Erythroblast (primary cell): ENCODE results near the gene NGF.

Experiments
- DNase-seq, 2 experiments: peaks; one replicate each; lab custom pipeline; 2025; lab: John Stamatoyannopoulos, UW
- GATA1 ChIP-seq: IDR thresholded peaks from 2 replicates; pipeline ENCODE4 v1.6.1; 2011; ENCODE audit warnings: low read depth, mild to moderate bottlenecking, control low read depth, low read length, moderate library complexity
- POLR2A ChIP-seq: IDR thresholded peaks from 2 replicates; pipeline ENCODE4 v1.6.1; 2011; ENCODE audit warnings: mild to moderate bottlenecking, low read length

NGF gene

GRCh38 chr1:115351143-115351542 is 13.1 kb upstream of the NGF start:
- no peak for TF ChIP-seq GATA1
- no peak for TF ChIP-seq POLR2A
- no peak for DNase-seq

GRCh38 chr1:115348636-115349035 is 10.6 kb upstream of the NGF start:
- DNase-seq: no peak
- TF ChIP-seq GATA1 (no peak), POLR2A (no peak)

GRCh38 chr1:115347282-115347681 is 9.2 kb upstream of the NGF start:
- no peak for DNase-seq
- TF ChIP-seq POLR2A: no peak
- TF ChIP-seq GATA1: no peak

GRCh38 chr1:115343200-115343737 is 5.2 kb upstream of the NGF start:
- TF ChIP-seq GATA1 (no peak), POLR2A (no peak)
- DNase-seq: no peak

- TF ChIP-seq POLR2A: no peak
- TF ChIP-seq GATA1: no peak
Measured at GRCh38 chr1:115341948-115342347, 3.9 kb upstream of the NGF start.

GRCh38 chr1:115340879-115341278 is 2.8 kb upstream of the NGF start:
- DNase-seq: no peak
- TF ChIP-seq POLR2A (no peak), GATA1 (no peak)

More at GRCh38 chr1:115341948-115342347, 3.9 kb upstream of the NGF start:
- DNase-seq: no peak

GRCh38 chr1:115338457-115338820 is 390 bp upstream of the NGF start:
- TF ChIP-seq POLR2A (no peak), GATA1 (no peak)
- no peak for DNase-seq

GRCh38 chr1:115337276-115337632 is 795 bp downstream of the NGF start:
- DNase-seq: no peak
- no peak for TF ChIP-seq POLR2A
- no peak for TF ChIP-seq GATA1

- no peak for DNase-seq
- TF ChIP-seq POLR2A: no peak
- no peak for TF ChIP-seq GATA1
Measured at GRCh38 chr1:115336741-115337140, 1.3 kb downstream of the NGF start.

- TF ChIP-seq POLR2A: no peak
- TF ChIP-seq GATA1: no peak
- DNase-seq: no peak
Measured at GRCh38 chr1:115332813-115333608, 5.0 kb downstream of the NGF start.

- TF ChIP-seq GATA1 (no peak), POLR2A (no peak)
- no peak for DNase-seq
Measured at GRCh38 chr1:115331558-115332331, 6.3 kb downstream of the NGF start.

GRCh38 chr1:115330480-115331013 is 7.5 kb downstream of the NGF start:
- DNase-seq: no peak
- TF ChIP-seq GATA1 (no peak), POLR2A (no peak)

GRCh38 chr1:115329965-115330364 is 8.1 kb downstream of the NGF start:
- no peak for DNase-seq
- no peak for TF ChIP-seq POLR2A
- no peak for TF ChIP-seq GATA1

GRCh38 chr1:115327270-115327669 is 10.8 kb downstream of the NGF start:
- TF ChIP-seq GATA1 (no peak), POLR2A (no peak)
- no peak for DNase-seq
